ENCODE data around the gene TXNDC8.

GRCh38 chr9:110287289-110287680, 50.4 kb downstream of the TXNDC8 start:
- TF ChIP-seq CTCF (IDR thresholded peaks at IDR 0.05) = no peak
- no peak for TF ChIP-seq POLR2A (IDR thresholded peaks at IDR 0.05)
